ENCODE results near the gene ITGA1. TPM values are rescaled to one million over a fixed set of nuclear protein-coding genes. Genes with fewer than 3 reads are reported as not detected.

The ITGA1 gene
- total and polyA plus RNA-seq, 2 of the 13 experiments (the other 11 are each of a cell fraction or from before 2014, with no cell fraction given), result 23.1 to 28.6 TPM

DNA sequence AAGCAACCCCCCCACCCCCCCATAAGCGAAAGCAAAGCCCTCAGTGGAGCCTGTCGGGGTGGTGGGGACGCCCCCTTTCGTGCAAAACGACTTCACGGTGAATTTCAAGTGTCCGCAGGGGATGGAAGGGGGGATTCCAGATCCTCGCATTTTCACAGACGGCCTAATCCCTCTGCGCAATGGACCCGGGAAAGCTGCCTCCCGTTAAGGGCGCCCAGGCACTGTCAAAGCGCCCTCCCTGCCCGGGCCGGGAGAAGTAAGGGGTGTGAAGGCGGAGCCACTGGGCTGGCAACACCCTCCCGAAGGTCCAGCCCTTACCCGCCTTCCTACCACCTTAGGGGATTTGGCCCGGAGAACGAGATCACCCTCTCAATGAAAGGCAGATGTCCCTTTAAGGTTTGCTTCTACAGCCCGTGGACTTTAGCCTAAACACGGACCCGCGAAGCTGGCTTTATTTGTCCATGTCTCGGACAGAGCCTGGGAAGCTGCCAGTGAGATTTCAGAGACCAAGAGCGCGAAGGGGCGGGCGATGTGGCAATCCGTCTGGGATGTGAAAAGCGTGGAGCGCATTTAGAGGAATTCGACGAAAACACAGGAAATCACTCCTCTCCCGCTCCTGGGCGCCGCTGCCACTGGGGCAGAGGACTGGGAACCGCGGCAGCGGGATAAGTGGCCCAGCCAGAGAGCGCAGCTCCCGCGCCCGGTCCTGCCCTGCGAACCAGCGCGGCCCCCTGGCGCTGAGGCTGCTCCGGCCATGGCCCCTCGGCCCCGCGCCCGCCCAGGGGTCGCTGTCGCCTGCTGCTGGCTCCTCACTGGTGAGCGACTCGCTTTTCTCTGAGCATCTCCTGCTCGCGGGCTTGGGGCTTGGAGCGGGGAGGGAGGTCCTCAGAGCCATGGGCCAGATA lies at the start of gene ITGA1, which contains the start of gene PELO (continued):
- TF ChIP-seq, protein P1, sequence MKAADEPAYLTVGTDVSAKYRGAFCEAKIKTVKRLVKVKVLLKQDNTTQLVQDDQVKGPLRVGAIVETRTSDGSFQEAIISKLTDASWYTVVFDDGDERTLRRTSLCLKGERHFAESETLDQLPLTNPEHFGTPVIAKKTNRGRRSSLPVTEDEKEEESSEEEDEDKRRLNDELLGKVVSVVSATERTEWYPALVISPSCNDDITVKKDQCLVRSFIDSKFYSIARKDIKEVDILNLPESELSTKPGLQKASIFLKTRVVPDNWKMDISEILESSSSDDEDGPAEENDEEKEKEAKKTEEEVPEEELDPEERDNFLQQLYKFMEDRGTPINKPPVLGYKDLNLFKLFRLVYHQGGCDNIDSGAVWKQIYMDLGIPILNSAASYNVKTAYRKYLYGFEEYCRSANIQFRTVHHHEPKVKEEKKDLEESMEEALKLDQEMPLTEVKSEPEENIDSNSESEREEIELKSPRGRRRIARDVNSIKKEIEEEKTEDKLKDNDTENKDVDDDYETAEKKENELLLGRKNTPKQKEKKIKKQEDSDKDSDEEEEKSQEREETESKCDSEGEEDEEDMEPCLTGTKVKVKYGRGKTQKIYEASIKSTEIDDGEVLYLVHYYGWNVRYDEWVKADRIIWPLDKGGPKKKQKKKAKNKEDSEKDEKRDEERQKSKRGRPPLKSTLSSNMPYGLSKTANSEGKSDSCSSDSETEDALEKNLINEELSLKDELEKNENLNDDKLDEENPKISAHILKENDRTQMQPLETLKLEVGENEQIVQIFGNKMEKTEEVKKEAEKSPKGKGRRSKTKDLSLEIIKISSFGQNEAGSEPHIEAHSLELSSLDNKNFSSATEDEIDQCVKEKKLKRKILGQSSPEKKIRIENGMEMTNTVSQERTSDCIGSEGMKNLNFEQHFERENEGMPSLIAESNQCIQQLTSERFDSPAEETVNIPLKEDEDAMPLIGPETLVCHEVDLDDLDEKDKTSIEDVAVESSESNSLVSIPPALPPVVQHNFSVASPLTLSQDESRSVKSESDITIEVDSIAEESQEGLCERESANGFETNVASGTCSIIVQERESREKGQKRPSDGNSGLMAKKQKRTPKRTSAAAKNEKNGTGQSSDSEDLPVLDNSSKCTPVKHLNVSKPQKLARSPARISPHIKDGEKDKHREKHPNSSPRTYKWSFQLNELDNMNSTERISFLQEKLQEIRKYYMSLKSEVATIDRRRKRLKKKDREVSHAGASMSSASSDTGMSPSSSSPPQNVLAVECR (CRISPR knock-in tag; IDR thresholded peaks at IDR 0.05; ENCODE audit: borderline replicate concordance), result peak; percentile 78; the same call in 1 of the 2 replicates
- TF ChIP-seq SMAD9 (CRISPR knock-in tag; IDR thresholded peaks at IDR 0.05), result no peak
- TF ChIP-seq, protein P2, sequence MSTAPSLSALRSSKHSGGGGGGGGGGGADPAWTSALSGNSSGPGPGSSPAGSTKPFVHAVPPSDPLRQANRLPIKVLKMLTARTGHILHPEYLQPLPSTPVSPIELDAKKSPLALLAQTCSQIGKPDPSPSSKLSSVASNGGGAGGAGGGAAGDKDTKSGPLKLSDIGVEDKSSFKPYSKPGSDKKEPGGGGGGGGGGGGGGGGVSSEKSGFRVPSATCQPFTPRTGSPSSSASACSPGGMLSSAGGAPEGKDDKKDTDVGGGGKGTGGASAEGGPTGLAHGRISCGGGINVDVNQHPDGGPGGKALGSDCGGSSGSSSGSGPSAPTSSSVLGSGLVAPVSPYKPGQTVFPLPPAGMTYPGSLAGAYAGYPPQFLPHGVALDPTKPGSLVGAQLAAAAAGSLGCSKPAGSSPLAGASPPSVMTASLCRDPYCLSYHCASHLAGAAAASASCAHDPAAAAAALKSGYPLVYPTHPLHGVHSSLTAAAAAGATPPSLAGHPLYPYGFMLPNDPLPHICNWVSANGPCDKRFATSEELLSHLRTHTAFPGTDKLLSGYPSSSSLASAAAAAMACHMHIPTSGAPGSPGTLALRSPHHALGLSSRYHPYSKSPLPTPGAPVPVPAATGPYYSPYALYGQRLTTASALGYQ (CRISPR knock-in tag; IDR thresholded peaks at IDR 0.05), result peak; percentile 34; the same call in 1 of the 2 replicates
- TF ChIP-seq HMGA1 (CRISPR knock-in tag; conservative IDR thresholded peaks at IDR 0.05), result no peak
- peak; percentile 79 for TF ChIP-seq YY1 (IDR thresholded peaks at IDR 0.05; ENCODE audit: insufficient read depth, insufficient replicate concordance, low read depth, low read length)
- no peak for TF ChIP-seq ZSCAN25 (CRISPR knock-in tag; IDR thresholded peaks at IDR 0.05)
- peak; percentile 93 for TF ChIP-seq RBM39 (IDR thresholded peaks at IDR 0.05; ENCODE audit: low read depth, low read length, poor library complexity, severe bottlenecking)
- TF ChIP-seq, protein P3, sequence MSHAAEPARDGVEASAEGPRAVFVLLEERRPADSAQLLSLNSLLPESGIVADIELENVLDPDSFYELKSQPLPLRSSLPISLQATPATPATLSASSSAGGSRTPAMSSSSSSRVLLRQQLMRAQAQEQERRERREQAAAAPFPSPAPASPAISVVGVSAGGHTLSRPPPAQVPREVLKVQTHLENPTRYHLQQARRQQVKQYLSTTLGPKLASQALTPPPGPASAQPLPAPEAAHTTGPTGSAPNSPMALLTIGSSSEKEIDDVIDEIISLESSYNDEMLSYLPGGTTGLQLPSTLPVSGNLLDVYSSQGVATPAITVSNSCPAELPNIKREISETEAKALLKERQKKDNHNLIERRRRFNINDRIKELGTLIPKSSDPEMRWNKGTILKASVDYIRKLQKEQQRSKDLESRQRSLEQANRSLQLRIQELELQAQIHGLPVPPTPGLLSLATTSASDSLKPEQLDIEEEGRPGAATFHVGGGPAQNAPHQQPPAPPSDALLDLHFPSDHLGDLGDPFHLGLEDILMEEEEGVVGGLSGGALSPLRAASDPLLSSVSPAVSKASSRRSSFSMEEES (CRISPR knock-in tag; IDR thresholded peaks at IDR 0.05), result peak; percentile 42; the same call in 1 of the 2 replicates
- TF ChIP-seq ZNF446 (CRISPR knock-in tag; IDR thresholded peaks at IDR 0.05), result 0 out of 2 replicates have a peak, but pooled peaks have one; percentile 45
- no peak for TF ChIP-seq ZNF354B (CRISPR knock-in tag; IDR thresholded peaks at IDR 0.05)
- TF ChIP-seq, protein P4, sequence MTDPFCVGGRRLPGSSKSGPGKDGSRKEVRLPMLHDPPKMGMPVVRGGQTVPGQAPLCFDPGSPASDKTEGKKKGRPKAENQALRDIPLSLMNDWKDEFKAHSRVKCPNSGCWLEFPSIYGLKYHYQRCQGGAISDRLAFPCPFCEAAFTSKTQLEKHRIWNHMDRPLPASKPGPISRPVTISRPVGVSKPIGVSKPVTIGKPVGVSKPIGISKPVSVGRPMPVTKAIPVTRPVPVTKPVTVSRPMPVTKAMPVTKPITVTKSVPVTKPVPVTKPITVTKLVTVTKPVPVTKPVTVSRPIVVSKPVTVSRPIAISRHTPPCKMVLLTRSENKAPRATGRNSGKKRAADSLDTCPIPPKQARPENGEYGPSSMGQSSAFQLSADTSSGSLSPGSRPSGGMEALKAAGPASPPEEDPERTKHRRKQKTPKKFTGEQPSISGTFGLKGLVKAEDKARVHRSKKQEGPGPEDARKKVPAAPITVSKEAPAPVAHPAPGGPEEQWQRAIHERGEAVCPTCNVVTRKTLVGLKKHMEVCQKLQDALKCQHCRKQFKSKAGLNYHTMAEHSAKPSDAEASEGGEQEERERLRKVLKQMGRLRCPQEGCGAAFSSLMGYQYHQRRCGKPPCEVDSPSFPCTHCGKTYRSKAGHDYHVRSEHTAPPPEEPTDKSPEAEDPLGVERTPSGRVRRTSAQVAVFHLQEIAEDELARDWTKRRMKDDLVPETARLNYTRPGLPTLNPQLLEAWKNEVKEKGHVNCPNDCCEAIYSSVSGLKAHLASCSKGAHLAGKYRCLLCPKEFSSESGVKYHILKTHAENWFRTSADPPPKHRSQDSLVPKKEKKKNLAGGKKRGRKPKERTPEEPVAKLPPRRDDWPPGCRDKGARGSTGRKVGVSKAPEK (CRISPR knock-in tag; IDR thresholded peaks at IDR 0.05; ENCODE audit: borderline replicate concordance), result no peak; the same call in 1 of the 2 replicates
- no peak for TF ChIP-seq JARID2 (CRISPR knock-in tag; IDR thresholded peaks at IDR 0.05; ENCODE audit: insufficient replicate concordance)
- peak; percentile 32 for TF ChIP-seq NR2C2 (CRISPR knock-in tag; IDR thresholded peaks at IDR 0.05; ENCODE audit: borderline replicate concordance)
- peak; percentile 45; the same call in 1 of the 2 replicates for TF ChIP-seq JUN (CRISPR knock-in tag; IDR thresholded peaks at IDR 0.05)
- 0 out of 2 replicates have a peak, but pooled peaks have one; percentile 50 for TF ChIP-seq ZNF234 (CRISPR knock-in tag; conservative IDR thresholded peaks at IDR 0.05)
- peak; percentile 75 for TF ChIP-seq GFI1 (CRISPR knock-in tag; IDR thresholded peaks at IDR 0.05; ENCODE audit: borderline replicate concordance)
- TF ChIP-seq SSRP1 (CRISPR knock-in tag; IDR thresholded peaks at IDR 0.05), result no peak; the same call in 1 of the 2 replicates

Measured in HepG2 (cell line).